KMS-11 (cell line): ENCODE data around the gene LRRC75B.

ENCODE experiments used
- H2AFZ ChIP-seq: fragments of 200-600 bp; sonication (generic); 2 replicates; pipeline ENCODE4 v1.6.1; 2016; ENCODE audit warnings: antibody characterized with exemption, mixed run types, low read depth
- H3K27ac ChIP-seq: fragments of 200-600 bp; sonication (generic); 2 replicates; pipeline ENCODE4 v1.6.1; 2016; ENCODE audit warnings: mild to moderate bottlenecking, mixed run types
- H3K27me3 ChIP-seq: fragments of 200-600 bp; sonication (generic); 2 replicates; pipeline ENCODE4 v1.6.1; 2017; ENCODE audit warnings: mild to moderate bottlenecking, low read depth, mixed run types, moderate library complexity; ENCODE audit not compliant: insufficient read depth
- H3K36me3 ChIP-seq: fragments of 200-600 bp; sonication (generic); 2 replicates; pipeline ENCODE4 v1.6.1; 2017; ENCODE audit warnings: mild to moderate bottlenecking, mixed run types; ENCODE audit not compliant: insufficient read depth
- H3K4me1 ChIP-seq: fragments of 200-600 bp; sonication (generic); 2 replicates; pipeline ENCODE4 v1.6.1; 2016; ENCODE audit warnings: mild to moderate bottlenecking, low read depth, mixed run types; ENCODE audit not compliant: poor library complexity, severe bottlenecking
- H3K4me2 ChIP-seq: fragments of 200-600 bp; sonication (generic); 2 replicates; pipeline ENCODE4 v1.7.0; 2016; ENCODE audit warnings: mild to moderate bottlenecking, mixed run types
- H3K4me3 ChIP-seq: fragments of 200-600 bp; sonication (generic); IDR thresholded peaks from 2 replicates; pipeline ENCODE4 v1.6.1; 2017; ENCODE audit warnings: low read depth, low read length, mixed read lengths; ENCODE audit not compliant: insufficient read depth
- H3K79me2 ChIP-seq: fragments of 200-600 bp; sonication (generic); 2 replicates; pipeline ENCODE4 v1.6.1; 2016; ENCODE audit warnings: low read depth, mixed run types; ENCODE audit not compliant: insufficient read depth
- H3K9ac ChIP-seq: fragments of 200-600 bp; sonication (generic); 2 replicates; pipeline ENCODE4 v1.6.1; 2016; ENCODE audit warnings: mild to moderate bottlenecking, mixed run types
- H4K20me1 ChIP-seq: fragments of 200-600 bp; sonication (generic); 2 replicates; pipeline ENCODE4 v1.6.1; 2016; ENCODE audit warnings: mild to moderate bottlenecking, mixed run types; ENCODE audit not compliant: insufficient read depth
- TF ChIP-seq, protein P1 (sequence below): fragments of 200-600 bp; sonication (generic); conservative IDR thresholded peaks from 2 replicates; pipeline ENCODE4 v1.6.1; 2017; ENCODE audit warnings: low read depth, mild to moderate bottlenecking, antibody characterized with exemption, low read length, moderate library complexity, mixed read lengths

LRRC75B gene

DNA sequence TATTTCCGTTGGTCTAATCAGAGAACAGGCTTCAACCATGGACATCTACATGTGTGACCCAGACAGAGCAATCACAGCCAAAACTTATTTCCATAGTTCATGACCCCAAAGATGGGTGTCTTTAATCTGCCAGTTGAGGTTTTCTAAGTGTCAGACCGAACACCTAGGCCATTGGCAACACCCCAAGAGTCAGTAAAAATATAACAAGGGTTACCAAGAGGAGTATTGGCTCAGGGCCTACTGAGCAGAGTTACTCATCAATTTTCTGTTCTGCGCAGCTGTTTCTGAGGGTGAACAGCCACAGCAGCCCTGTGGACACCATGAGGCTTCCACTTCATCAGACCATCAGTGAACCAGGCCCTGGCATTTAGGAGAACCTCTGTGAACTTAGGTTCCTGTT, 56.8 kb downstream of the LRRC75B start:
- Histone ChIP-seq H3K79me2 (no peaks in the 10 kb centered on the region), H3K4me3 (no peak overlapping the region), H4K20me1 (no peaks in the 10 kb centered on the region), H3K27me3 (no peaks in the 10 kb centered on the region), H3K9ac (no peak overlapping the region), H3K27ac (no peak overlapping the region), H3K4me1 (peaks cover 9% of the 10 kb centered on the region), H3K4me2 (no peak overlapping the region), H2AFZ (no peak overlapping the region), H3K36me3 (0 out of 2 replicates have a peak, but pooled peaks cover 3% of the 10 kb centered on the region)
- TF ChIP-seq, protein P1, sequence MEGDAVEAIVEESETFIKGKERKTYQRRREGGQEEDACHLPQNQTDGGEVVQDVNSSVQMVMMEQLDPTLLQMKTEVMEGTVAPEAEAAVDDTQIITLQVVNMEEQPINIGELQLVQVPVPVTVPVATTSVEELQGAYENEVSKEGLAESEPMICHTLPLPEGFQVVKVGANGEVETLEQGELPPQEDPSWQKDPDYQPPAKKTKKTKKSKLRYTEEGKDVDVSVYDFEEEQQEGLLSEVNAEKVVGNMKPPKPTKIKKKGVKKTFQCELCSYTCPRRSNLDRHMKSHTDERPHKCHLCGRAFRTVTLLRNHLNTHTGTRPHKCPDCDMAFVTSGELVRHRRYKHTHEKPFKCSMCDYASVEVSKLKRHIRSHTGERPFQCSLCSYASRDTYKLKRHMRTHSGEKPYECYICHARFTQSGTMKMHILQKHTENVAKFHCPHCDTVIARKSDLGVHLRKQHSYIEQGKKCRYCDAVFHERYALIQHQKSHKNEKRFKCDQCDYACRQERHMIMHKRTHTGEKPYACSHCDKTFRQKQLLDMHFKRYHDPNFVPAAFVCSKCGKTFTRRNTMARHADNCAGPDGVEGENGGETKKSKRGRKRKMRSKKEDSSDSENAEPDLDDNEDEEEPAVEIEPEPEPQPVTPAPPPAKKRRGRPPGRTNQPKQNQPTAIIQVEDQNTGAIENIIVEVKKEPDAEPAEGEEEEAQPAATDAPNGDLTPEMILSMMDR, result no peak
